GM08714 (cell line): ENCODE data around the gene PLD4.

Experiments
- H3K4me3 ChIP-seq: fragments of 200-500 bp; sonication (Bioruptor generic); 2 replicates; pipeline ENCODE4 v1.5.1; 2014; ENCODE audit warnings: mild to moderate bottlenecking, low read length, inconsistent platforms
- ZNF274 ChIP-seq: IDR thresholded peaks from 2 replicates; pipeline ENCODE4 v1.6.1; 2012; ENCODE audit warnings: mild to moderate bottlenecking, low read depth, low read length

Gene PLD4

GRCh38 chr14:104925855-104926609, 1.4 kb downstream of the PLD4 start:
- TF ChIP-seq ZNF274, result no peak
- H3K4me3 ChIP-seq, result peak overlapping the region; percentile 40; the same call in 1 of the 2 replicates

DNA sequence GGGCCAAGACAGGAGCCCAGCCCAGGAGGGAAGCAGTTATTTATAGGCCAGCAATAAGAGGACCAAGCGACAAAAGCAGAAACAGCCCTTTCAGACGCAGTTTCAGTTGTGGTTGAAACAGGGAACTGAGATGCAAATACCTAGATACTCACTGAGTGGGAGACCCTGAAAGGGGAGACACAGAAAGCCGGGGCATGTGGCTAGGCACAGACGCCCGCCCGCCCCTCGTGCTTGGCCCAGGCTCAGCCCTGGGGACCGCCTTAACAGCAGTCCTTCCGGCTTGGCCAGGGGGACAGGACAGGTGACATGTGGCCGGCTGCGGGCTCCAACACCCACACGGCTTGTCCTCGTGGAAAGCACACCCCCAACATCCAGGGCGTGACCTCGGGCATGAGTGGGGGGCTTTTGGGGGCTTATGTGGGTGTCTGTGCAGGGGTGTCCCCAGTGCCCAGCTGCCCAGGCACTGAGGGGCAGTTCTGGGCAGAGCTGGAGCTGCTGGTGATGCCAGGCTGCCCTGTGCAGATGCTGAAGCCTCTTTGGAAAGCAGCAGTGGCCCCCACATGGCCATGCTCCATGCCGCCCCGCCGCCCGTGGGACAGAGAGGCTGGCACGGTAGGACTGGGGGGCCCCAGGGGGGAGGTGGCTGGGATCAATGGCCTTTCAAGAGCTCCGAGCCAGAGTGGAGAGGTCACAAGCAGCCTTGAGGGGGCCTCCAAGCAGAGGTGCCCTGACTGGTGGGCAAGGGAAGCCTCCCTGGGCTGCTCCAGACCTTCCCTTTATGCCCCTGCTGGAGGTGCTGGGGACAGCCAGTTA, 2.1 kb downstream of the PLD4 start:
- no peak overlapping the region; the same call in 1 of the 2 replicates for H3K4me3 ChIP-seq
- TF ChIP-seq ZNF274, result no peak

GRCh38 chr14:104927432-104927816, 2.7 kb downstream of the PLD4 start:
- H3K4me3 ChIP-seq, result no peak overlapping the region

GRCh38 chr14:104927901-104928300, 3.2 kb downstream of the PLD4 start:
- H3K4me3 ChIP-seq, result no peak overlapping the region
- no peak for TF ChIP-seq ZNF274

More at GRCh38 chr14:104927432-104927816, 2.7 kb downstream of the PLD4 start:
- TF ChIP-seq ZNF274, result no peak

GRCh38 chr14:104928391-104929133, 3.9 kb downstream of the PLD4 start:
- H3K4me3 ChIP-seq, result no peak overlapping the region
- TF ChIP-seq ZNF274, result no peak

DNA sequence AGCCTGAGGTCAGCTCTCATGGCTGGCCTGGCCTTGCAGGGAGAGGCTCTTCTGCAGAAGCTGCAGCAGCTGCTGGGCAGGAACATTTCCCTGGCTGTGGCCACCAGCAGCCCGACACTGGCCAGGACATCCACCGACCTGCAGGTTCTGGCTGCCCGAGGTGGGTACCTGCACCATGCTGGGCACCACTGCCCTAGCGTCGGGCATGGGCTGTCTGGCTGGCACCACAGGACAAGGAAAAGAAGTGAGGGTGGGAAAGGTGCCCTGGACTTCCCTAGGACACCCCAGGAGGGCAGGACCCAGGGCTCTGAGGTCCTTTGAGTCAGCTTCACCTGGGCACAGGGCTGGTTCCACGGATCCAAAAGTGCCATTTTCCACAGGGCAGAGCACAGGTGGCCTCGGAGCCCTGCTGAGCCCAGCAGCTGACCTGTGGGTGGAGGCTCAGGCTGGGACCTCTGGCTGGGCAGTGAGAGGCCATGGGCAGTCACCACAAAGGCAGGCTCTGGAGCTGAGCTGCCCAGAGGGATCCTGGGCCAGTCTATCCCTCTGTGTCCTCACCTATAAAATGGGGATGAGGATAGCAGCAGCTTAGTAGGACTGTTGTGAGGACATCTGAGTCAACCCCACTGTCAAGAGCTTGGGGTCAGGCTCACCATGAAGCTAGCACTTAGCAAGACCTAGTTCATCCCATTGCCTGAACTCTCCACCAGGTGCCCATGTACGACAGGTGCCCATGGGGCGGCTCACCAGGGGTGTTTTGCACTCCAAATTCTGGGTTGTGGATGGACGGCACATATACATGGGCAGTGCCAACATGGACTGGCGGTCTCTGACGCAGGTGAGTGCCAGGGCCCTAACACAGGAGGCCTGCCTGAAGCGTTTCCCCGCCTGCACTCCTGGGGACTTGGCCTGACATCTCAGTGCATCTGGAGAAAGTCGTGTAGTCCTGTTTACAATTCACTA, 4.9 kb downstream of the PLD4 start:
- no peak for TF ChIP-seq ZNF274
- H3K4me3 ChIP-seq, result no peak overlapping the region

GRCh38 chr14:104930526-104931303, 6.0 kb downstream of the PLD4 start:
- TF ChIP-seq ZNF274, result no peak
- H3K4me3 ChIP-seq, result no peak overlapping the region

DNA sequence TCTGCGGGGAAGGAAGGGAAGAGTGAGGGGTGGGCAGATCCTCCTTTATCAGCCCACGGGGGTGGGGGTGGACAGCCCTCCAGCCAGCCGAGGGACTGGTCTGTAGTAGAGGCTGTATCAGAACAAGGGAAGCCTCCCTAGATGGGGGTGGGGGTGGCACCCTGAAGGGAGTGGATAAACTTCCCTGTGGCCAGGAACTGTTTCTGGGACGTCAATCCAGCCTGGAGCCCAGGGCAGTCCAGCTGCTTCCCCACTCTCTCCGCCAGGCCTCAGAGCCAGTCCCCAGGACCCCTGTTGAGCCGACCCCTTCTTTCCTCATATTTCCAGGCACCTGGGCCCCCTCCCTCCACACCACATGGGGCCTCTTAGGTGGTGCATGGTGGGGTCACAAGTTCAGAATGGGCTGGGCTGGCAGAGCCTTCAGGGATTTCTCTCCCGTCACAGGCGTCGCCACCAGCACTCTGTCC, 6.7 kb downstream of the PLD4 start:
- TF ChIP-seq ZNF274, result no peak
- no peak overlapping the region for H3K4me3 ChIP-seq

DNA sequence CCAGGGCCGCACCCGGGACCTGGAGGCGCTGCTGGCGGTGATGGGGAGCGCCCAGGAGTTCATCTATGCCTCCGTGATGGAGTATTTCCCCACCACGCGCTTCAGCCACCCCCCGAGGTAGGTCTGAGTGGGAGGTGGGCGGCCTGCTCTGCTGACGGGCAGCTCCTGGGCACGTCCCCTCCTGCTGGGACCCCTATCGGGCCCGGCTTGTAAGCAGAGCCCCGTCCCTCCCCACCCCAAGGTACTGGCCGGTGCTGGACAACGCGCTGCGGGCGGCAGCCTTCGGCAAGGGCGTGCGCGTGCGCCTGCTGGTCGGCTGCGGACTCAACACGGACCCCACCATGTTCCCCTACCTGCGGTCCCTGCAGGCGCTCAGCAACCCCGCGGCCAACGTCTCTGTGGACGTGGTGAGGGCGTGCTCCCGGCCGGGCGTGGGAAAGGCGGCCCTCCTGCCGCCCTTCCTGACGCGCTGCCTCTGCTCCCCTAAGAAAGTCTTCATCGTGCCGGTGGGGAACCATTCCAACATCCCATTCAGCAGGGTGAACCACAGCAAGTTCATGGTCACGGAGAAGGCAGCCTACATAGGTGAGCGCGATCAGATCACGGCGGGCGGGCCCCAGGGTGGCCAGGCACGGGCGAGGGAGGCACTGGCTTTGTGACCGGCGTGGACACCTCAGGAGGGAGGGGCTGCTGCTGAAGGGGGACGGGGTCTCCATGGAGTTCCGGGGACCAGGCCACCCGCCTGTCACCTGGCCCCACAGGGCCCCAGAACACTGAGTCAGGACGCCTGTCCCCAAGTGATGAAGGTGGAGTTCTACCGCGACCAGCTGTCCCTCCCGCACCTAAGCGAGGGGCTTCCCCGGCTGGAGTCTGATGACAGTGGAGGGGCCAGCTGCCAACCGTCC, 7.3 kb downstream of the PLD4 start:
- no peak overlapping the region for H3K4me3 ChIP-seq
- no peak for TF ChIP-seq ZNF274

DNA sequence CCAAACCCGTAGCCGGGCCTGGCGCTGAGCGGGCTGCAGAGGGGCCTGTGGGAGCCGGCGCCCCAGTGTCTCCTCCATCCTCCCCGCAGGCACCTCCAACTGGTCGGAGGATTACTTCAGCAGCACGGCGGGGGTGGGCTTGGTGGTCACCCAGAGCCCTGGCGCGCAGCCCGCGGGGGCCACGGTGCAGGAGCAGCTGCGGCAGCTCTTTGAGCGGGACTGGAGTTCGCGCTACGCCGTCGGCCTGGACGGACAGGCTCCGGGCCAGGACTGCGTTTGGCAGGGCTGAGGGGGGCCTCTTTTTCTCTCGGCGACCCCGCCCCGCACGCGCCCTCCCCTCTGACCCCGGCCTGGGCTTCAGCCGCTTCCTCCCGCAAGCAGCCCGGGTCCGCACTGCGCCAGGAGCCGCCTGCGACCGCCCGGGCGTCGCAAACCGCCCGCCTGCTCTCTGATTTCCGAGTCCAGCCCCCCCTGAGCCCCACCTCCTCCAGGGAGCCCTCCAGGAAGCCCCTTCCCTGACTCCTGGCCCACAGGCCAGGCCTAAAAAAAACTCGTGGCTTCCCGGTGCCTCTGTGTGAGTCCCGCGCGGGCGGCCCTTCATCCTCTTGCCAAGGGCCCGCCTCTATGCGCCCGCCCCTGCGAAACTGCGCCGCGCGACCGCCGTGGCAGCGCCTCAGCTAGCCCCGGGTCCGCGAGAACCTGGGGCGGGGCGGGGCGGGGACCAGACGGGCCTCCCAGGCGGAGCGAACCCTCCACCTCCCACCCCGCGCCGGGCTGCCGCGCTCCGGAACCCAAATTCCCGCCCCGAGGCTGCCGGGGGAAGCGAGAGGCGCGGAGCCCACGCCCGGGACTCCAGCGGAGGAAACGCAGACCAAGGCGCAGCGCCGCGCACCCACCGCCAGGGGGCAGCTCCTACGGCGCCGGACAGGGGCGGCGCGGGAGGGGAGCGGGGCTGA, 8.3 kb downstream of the PLD4 start:
- peak overlapping the region; percentile 32; the same call in 1 of the 2 replicates for H3K4me3 ChIP-seq
- no peak for TF ChIP-seq ZNF274
